Measurements from ENCODE around the gene RECQL5.
"Not testable (repeated sequence)": the region's sequence is repeated elsewhere in the genome, so short reads cannot be mapped to it uniquely, and the experiment has no call there.

The RECQL5 gene

DNA sequence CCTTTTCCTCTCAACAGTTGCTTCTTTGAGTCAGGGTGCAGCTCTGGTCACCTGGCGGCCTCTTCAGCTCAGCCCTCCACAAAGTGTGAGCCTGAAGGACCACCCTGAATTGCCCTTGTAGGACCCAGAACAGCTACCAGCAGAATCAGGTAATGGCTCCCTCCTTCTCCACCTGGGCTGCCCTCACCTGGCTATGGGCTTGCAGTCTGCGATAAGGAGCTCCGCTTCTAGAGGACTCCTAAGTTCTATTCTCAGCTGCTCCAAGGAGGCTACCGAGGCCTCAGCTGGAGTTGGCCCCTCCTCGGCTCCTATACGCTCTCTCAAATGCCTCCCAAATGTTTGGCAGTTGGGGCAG lies 20.3 kb downstream of the RECQL5 start:
- no peak for FAIRE-seq

DNA sequence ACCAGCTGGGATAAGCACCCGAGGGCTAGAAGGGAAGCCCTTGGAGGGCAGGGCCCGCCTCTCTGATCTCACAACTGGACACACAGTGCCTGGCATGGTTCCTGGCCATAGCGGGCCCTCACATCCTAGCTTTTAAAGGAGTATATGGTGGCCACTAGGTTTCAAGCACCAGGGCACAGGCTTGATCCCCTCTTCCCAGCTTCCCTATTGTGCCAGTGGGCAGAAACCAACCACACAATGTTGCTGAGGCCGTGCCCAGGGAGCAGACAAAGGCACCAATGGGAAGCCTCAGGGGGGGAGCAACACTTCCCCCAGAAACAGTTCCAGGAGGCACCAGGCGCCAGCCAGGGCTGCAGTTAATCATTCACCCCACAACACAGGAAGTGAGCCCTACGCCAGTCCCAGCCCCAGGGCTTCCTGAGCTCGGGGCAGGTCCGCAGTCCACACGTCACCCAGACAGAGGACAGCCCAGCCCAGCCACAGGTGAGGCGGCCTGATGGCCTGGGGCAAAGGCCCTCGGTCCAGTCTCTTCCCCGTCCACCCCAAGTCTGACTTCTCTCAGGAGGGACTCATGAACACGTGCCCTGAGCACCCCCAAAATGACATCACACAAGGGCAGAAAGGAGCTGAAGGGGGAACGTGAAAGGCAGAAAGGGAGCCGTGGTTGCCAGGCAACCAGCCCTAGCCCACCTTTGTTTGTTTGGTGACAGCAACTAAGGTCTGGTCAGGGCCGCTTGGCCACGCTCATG lies 20.9 kb downstream of the RECQL5 start:
- FAIRE-seq, result peak; percentile 76

- peak; percentile 99 for FAIRE-seq
Measured at GRCh38 chr17:75645501-75645888, 21.5 kb downstream of the RECQL5 start.

- no peak for FAIRE-seq
Measured at GRCh38 chr17:75643643-75644017, 23.3 kb downstream of the RECQL5 start.

GRCh38 chr17:75642784-75643642 lies 23.9 kb downstream of the RECQL5 start:
- no peak for FAIRE-seq

GRCh38 chr17:75642182-75642783 lies 24.7 kb downstream of the RECQL5 start:
- FAIRE-seq, result no peak

DNA sequence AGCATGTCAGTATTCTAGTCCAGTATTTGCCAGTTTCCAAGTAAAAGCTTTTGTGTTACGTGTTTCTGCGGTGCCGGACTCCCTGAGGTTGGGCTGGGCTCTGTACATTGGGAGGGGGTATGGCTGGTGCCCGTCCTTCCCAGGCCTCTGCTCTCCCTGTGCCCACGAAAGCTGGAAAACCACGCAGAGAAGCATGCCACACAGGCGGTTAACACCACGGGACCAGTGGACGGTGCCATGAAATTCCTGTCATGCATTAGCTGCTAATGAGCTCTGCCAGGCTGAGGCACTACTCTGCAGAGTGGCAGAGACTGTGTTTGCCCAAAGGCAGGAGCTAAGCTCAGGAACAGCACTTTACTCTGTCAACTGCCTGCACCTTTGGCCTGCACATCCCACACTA lies 25.6 kb downstream of the RECQL5 start:
- peak; percentile 5 for FAIRE-seq

DNA sequence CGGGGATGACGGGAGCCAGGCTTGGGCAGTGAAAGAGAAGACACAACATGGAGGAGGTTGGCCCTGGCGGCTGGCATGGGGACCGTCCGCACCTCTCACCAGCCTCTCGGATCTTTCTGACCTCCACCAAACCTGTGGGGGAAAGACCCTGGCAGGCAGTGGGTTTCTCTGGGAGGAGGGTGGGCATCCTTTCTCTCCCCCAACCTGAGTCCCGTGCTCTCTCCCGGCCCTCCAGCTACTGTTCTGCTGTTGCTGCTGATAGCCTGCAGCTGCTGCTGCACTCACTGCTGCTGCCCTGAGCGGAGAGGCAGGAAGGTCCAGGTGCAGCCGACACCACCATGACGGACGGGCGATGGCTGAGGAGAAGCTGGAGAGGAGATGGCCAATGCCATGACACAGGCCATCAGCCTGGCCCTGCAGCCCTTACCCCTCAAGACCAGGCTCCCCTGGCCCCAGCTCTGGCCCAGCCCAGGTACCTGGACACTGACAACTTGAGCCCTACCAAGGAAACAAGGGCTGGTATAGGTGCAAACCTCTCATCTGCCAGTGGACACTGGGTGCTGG lies 26.3 kb downstream of the RECQL5 start:
- no peak for FAIRE-seq

GRCh38 chr17:75639771-75640555 lies 27.0 kb downstream of the RECQL5 start:
- FAIRE-seq, result no peak

GRCh38 chr17:75639327-75639726 lies 27.6 kb downstream of the RECQL5 start:
- no peak for FAIRE-seq

- FAIRE-seq, result no peak
Measured at GRCh38 chr17:75638893-75639292, 28.1 kb downstream of the RECQL5 start.

- FAIRE-seq, result not testable (repeated sequence)
Measured at GRCh38 chr17:75638039-75638438, 28.9 kb downstream of the RECQL5 start.

- no peak for FAIRE-seq
Measured at GRCh38 chr17:75637551-75637950, 29.4 kb downstream of the RECQL5 start.

GRCh38 chr17:75637143-75637538 lies 29.8 kb downstream of the RECQL5 start:
- no peak for FAIRE-seq

DNA sequence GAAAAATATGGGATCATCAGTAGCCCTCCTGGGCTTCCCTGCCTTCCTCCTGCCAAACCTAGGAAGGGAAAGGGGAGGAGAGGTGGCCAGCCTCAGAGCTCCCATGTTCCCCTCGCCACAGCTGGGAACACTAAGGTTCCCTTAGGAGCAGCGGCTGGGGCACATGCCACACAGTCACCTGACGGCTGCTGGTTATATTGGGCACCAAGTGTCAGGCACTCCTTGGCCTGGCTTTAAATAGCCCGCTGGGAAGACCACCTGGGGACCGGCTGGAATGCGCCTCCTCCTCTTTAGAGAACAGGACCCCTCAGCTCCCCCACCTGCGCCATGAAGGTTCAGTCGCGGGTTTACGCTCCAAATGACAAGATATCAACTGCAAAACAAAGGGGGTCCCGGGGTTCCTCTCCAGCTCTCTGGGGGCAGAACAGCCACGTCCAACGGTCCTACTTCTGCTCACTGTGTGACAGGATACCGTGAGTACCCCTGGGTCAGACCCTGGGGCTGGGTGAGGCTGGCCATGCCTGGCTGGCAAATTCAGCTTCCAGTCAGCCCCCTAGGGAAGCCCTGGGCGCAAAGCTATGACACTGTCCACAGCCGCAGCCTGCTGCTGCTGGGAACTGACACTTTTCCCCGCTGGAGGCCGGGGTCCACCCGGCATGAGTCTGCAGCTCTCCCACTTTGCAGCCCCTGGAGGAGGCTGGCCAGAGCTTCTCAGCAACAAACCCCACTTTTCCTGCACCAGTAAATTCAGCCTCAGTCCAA lies 30.4 kb downstream of the RECQL5 start:
- FAIRE-seq, result no peak

DNA sequence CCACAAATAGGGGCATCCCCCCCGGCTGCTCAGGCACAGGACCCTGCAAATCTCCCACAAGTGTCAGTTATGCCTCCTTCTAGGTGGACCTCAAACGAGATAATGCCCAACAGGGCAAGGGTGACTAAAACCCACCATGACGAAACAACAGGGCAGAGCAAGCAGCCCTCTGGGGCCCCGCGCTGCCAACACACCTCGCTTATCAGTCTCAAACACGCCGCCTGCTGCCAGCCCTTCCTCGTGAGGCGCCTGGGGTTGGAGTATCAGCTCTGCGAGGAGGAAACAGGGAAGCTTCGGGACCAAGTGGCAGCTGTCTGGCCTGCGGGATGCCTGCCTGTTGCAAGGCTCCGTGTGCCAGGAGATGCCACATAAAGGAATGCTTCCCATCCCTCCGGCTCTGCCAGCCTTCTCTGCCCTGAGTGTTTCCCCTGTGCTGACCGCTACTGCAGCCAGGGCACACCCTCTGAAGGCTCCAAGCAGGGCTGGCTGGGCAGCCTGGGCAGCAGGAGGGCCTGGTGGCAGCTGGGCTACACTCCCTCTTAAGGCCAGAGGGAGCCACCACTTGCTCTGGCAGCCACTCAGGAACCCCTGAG lies 31.2 kb downstream of the RECQL5 start:
- no peak for FAIRE-seq

GRCh38 chr17:75634754-75635609 lies 32.0 kb downstream of the RECQL5 start:
- FAIRE-seq, result no peak

DNA sequence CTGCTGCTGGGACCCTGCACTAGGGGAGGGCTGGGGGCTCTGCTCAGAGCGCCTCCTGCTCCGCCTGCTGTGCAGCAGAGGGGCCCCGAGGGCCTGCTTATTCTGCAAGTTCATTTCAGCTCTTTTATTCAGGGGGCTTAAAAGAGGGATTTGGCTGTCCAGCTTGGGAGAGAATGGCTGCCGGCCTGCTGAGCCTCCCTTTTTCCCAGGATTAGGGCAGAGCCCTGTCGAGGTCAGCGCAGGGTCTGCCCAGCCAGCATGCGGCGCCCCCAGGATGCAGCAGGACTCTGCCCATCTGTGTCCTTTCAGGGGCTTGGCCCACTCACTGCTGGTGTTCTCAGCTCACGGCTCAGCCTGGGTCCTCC lies 32.6 kb downstream of the RECQL5 start:
- no peak for FAIRE-seq

GRCh38 chr17:75633486-75634375 lies 33.2 kb downstream of the RECQL5 start:
- peak; percentile 81 for FAIRE-seq
